Placental epithelial cell (primary cell): Measurements from ENCODE around the gene PITPNC1. TPM values are rescaled to one million over a fixed set of nuclear protein-coding genes. Genes with fewer than 3 reads are reported as not detected.

Source experiments
- small RNA-seq: library from RNA; depleted of rRNA; stranded (forward); fragments of <200 nt; gene quantifications from one replicate; pipeline ENCODE3, GENCODE V24; 2012
- total RNA-seq: library from RNA; depleted of rRNA; stranded (reverse); fragments of >200 nt; gene quantifications from 2 replicates; pipeline ENCODE4 v1.2.3, GENCODE V29; 2012

PITPNC1 gene
- 4.3 and 4.9 TPM in 2 replicates for total RNA-seq

GRCh38 chr17:67376737-67377487, at the start of gene PITPNC1:
Gene PITPNC1, plus strand, starts transcription at chr17:67377281.

GRCh38 chr17:67366193-67367157, 10.6 kb upstream of the PITPNC1 start, which contains the start of gene PSMD12:
Gene PSMD12, minus strand, starts transcription at chr17:67366577. Its CDS starts 58 bp downstream, at chr17:67366519.

GRCh38 chr17:67717624-67718324, 340.7 kb downstream of the PITPNC1 start, which contains the start of gene NOL11:
Gene NOL11, plus strand, starts transcription at chr17:67717936. Its CDS starts 12 bp downstream, at chr17:67717948.

Small RNAs within 50 kb of the gene (small RNA-seq; reads per million reads assigned to genes)
- gene MIR548AA2 (not detected), gene MIR548D2 (not detected), gene RF00019 (not detected), gene RN7SL756P (not detected), gene SNORA38B (36.5 reads per million, percentile 97 among the genes with 10 or more reads in this experiment)

Other genes starting within 250 kb of the PITPNC1 start
- gene HELZ, start 132.1 kb upstream of the PITPNC1 start, total RNA-seq, result 38.9 and 76.3 TPM in 2 replicates
- 11.4 and 15.5 TPM in 2 replicates for gene PSMD12, start 10.7 kb upstream of the PITPNC1 start, total RNA-seq